Heart left ventricle (tissue), 13 donors: ENCODE data around the gene APLP2.

Experiments
- POLR2A ChIP-seq, 2 donors: fragments of 450-650 bp; IDR thresholded peaks; one replicate each; pipeline ENCODE4 v1.6.1; 2017; ENCODE audit warnings: antibody characterized with exemption in 2 of 2, mild to moderate bottlenecking in 2 of 2, moderate library complexity in 2 of 2
- TF ChIP-seq, protein P1 (sequence below), 12 donors: fragments of 200-600 bp; sonication (generic) in 4 of 12; IDR thresholded peaks; one replicate each; pipeline versions ENCODE4 v1.5.0 to v1.8.0; 2018 to 2022; ENCODE audit warnings: antibody characterized with exemption in 12 of 12, mild to moderate bottlenecking in 5 of 12
- donor health status: ischemic (EF 13 %, LVEDD 7.1; RV severe dilation, severe dysfunction).
- donor health status: DM: no; HTN: yes; CAD: no.
- donor health status: DM: no; HTN: no; CAD: no.
- donor health status: ischemic (EF 25% LVEDD 6.9; RV normal size, moderate dysfunction).
- donor health status: ischemic (EF 25% LVEDD 5.7; RV mildly dilated, moderate dysfunction).
- donor health status: ischemic (EF 35%, LVEDD 5.7; RV mildly dilated, moderate dysfunction).
- donor health status: nonischemic (EF 11% LVEDD 7.7; RV severe dilation, severe dysfunction).
- donor health status: DM: yes; HTN: yes; CAD: no.
- donor health status: PGD.
- donor health status: ischemic (EF 29% LVEDD 5.4; RV normal size, mild dysfunction).
- donor health status: nonischemic (EF 23%, LVEDD 6.1; RV moderate dilation, normal function).

DNA sequence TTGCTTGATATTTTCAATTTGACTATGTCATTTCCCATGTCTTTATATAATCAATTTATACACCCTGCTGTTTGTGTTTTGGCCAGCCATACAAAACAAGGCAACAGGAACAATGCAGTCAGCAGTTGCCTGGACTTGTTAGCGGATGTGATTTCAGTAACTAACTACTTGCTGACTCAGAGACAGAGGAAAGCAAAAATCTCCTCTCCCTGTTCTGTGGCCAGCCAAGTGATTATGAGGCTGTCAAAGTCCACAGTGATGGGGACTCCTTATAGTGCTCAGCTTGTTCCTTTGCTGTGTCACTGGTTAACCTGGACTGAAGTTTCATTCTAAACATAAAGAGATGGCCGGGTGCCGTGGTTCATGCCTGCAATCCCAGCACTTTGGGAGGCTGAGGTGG is 32.6 kb upstream of the APLP2 start:
- TF ChIP-seq, protein P1, sequence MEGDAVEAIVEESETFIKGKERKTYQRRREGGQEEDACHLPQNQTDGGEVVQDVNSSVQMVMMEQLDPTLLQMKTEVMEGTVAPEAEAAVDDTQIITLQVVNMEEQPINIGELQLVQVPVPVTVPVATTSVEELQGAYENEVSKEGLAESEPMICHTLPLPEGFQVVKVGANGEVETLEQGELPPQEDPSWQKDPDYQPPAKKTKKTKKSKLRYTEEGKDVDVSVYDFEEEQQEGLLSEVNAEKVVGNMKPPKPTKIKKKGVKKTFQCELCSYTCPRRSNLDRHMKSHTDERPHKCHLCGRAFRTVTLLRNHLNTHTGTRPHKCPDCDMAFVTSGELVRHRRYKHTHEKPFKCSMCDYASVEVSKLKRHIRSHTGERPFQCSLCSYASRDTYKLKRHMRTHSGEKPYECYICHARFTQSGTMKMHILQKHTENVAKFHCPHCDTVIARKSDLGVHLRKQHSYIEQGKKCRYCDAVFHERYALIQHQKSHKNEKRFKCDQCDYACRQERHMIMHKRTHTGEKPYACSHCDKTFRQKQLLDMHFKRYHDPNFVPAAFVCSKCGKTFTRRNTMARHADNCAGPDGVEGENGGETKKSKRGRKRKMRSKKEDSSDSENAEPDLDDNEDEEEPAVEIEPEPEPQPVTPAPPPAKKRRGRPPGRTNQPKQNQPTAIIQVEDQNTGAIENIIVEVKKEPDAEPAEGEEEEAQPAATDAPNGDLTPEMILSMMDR (IDR thresholded peaks at IDR 0.05) = no peak
- no peak for TF ChIP-seq POLR2A (IDR thresholded peaks at IDR 0.05)
